Left renal cortex interstitium (tissue), 4 donors: ENCODE measurements around the gene VKORC1. TPM values are rescaled to one million over a fixed set of nuclear protein-coding genes. Genes with fewer than 3 reads are reported as not detected.

ENCODE experiments used
- DNase-seq, 4 donors: peaks; one replicate each; pipeline ENCODE4 v3.0.0-alpha.2; 2013; ENCODE audit warnings: low read depth in 4 of 4, low spot score in 2 of 4, missing footprints in 1 of 4
- polyA plus RNA-seq, 4 donors: library from polyadenylated mRNA; unstranded; fragments of 120-200 nt; gene quantifications; one replicate each; pipeline ENCODE4 v1.2.1, GENCODE V29; 2013; ENCODE audit not compliant: insufficient read length in 4 of 4

Gene VKORC1
- polyA plus RNA-seq, 4 donors = 68.3 to 92.8 (median 73.0) TPM

- no peak for DNase-seq
Measured at GRCh38 chr16:31083981-31084380, 10.6 kb downstream of the VKORC1 start.

DNA sequence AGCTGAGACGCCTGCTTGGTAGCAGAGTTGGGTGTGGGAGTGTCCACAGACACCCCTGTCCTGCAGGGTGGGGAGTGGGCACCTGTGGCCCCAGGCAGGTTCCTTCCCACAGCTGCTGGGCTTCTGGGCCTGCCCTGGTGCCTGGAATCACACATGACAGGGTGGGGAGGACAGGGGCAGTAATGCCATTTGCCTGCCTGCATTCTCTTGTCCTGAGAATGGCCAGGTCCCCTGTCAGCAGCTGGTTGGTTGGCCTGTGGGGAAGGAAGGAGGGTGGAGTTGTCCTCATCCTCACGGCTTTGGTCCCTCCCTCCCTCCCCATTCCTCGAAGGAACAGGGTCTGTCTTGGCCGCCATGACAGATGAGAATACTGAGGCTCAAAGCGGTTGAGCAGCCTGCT lies 11.0 kb downstream of the VKORC1 start:
- no peak for DNase-seq

DNA sequence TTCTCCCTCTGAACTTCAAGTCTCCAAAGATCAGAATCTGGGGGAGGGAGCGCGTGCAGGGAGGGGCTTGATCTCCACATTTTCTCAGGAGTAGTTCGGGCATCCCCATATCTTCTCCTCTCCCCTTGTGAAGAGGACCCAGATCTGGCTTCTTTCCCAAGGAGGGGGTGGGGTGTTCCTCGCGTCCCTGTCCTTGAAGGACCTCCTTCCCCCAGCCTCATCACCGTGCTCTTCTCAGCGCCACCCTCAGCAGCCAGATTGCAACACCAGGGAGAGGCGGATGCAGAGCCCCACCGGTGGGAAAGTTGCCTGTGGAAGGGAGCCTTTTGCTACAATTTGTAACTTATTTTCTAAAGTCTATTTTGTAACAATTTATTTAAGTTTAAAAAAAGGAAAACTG lies 11.5 kb downstream of the VKORC1 start:
- DNase-seq = no peak

GRCh38 chr16:31082368-31083045 lies 12.1 kb downstream of the VKORC1 start:
- no peak for DNase-seq

DNA sequence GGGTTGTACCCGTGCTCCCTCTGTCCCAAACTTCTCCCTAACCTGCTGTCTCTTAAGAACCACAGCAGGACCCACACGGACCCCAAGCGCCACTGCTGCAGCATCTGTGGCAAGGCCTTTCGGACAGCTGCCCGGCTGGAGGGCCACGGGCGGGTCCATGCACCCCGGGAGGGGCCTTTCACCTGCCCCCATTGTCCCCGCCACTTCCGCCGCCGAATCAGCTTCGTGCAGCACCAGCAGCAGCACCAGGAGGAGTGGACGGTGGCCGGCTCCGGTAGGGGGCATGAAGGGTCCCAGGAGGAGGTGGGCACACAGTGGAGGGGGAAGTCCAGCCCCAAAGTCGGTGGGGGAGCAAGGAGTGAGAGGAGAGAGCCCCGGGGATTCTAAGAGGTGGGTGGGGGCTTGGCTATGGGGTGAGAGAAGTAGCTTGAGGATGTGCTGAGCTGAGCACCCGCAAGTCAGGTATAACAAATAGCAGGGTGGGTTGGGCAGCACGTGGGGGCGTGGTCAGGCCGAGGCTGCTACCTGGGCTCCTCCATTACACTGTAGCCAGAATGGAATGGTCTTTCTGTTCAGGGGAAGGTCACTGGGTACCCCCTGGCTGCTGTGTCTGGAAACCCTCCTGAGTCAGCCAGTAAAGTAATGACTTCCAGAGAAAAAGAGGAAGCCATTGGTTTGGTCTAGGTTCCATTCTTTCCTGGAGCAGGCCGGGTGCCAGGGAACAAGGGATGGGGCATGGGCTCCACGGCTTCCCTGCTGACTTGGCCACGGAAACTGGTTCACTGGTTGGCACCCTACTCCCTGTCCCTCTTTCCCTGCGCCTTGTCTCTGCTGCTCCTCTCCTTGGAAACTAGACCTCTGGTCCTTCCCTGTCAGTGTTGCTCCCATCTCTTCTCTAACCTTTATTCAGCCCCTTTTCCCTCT lies 12.9 kb downstream of the VKORC1 start:
- DNase-seq = no peak

DNA sequence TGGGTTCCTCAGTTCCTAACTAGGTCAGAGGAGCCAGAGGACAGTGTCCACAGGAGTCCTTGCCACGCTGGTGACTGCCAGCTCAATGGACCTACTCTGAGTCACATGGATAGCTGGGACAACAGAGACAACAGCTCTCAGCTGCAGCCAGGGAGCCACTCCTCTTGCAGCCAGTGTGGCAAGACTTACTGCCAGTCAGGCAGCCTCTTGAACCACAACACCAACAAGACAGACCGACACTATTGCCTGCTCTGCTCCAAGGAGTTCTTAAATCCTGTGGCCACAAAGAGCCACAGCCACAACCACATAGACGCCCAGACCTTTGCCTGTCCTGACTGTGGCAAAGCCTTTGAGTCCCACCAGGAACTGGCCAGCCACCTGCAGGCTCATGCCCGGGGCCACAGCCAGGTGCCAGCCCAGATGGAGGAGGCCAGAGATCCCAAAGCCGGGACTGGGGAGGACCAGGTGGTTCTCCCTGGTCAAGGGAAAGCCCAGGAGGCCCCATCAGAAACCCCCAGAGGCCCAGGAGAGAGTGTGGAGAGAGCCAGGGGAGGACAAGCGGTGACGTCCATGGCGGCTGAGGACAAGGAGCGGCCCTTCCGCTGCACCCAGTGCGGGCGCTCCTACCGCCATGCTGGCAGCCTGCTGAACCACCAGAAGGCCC lies 13.7 kb downstream of the VKORC1 start:
- DNase-seq = no peak

DNA sequence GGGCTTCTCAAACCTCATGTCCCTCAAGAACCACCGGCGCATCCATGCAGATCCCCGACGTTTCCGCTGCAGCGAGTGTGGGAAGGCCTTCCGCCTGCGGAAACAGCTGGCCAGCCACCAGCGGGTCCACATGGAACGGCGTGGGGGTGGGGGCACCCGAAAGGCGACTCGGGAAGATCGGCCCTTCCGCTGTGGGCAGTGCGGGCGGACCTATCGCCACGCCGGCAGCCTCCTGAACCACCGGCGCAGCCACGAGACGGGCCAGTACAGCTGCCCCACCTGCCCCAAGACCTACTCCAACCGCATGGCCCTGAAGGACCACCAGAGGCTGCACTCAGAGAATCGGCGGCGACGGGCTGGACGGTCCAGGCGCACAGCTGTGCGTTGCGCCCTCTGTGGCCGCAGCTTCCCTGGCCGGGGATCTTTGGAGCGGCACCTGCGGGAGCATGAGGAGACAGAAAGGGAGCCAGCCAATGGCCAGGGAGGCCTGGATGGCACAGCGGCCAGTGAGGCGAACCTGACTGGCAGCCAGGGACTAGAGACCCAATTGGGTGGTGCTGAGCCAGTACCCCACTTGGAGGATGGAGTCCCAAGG lies 14.5 kb downstream of the VKORC1 start:
- DNase-seq = no peak

DNA sequence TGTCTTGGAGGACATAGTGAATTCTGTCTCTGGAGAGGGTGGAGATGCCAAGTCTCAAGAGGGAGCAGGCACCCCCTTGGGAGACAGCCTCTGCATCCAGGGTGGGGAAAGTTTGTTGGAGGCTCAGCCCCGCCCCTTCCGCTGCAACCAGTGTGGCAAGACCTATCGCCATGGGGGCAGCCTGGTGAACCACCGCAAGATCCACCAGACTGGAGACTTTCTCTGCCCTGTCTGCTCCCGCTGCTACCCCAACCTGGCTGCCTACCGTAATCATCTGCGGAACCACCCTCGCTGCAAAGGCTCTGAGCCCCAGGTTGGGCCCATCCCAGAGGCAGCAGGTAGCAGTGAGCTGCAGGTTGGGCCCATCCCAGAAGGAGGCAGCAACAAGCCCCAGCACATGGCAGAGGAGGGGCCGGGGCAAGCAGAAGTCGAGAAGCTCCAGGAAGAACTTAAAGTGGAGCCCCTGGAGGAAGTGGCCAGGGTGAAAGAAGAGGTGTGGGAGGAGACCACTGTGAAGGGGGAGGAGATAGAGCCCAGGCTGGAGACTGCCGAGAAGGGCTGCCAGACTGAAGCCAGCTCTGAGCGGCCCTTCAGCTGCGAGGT lies 15.2 kb downstream of the VKORC1 start:
- no peak for DNase-seq

- DNase-seq = no peak
Measured at GRCh38 chr16:31078597-31079341, 15.8 kb downstream of the VKORC1 start.

DNA sequence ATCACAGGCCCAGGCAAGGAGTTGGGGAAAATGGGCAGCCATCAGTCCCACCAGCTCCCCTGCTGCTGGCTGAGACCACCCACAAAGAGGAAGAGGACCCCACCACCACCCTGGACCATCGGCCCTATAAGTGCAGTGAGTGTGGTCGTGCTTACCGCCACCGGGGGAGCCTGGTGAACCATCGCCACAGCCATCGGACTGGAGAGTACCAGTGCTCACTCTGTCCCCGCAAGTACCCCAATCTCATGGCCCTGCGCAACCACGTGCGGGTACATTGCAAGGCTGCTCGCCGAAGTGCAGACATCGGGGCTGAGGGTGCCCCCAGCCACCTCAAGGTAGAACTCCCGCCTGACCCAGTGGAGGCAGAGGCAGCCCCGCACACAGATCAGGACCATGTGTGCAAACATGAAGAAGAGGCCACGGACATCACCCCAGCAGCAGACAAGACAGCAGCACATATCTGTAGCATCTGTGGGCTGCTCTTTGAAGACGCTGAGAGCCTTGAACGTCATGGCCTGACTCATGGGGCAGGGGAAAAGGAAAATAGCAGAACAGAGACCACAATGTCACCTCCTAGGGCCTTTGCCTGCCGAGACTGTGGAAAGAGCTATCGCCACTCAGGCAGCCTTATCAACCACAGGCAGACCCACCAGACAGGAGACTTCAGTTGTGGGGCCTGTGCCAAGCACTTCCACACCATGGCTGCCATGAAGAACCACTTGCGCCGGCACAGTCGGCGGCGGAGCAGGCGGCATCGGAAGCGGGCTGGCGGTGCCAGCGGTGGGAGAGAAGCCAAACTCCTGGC lies 16.8 kb downstream of the VKORC1 start:
- no peak for DNase-seq

DNA sequence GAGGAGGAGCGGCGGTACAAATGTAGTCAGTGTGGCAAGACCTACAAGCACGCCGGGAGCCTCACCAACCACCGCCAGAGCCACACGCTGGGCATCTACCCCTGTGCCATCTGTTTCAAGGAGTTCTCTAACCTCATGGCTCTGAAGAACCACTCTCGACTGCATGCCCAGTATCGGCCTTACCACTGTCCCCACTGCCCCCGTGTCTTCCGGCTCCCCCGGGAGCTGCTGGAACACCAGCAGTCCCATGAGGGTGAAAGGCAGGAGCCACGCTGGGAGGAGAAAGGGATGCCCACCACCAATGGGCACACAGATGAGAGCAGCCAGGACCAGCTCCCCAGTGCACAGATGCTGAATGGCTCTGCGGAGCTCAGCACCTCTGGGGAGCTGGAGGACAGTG lies 17.6 kb downstream of the VKORC1 start:
- DNase-seq = no peak

DNA sequence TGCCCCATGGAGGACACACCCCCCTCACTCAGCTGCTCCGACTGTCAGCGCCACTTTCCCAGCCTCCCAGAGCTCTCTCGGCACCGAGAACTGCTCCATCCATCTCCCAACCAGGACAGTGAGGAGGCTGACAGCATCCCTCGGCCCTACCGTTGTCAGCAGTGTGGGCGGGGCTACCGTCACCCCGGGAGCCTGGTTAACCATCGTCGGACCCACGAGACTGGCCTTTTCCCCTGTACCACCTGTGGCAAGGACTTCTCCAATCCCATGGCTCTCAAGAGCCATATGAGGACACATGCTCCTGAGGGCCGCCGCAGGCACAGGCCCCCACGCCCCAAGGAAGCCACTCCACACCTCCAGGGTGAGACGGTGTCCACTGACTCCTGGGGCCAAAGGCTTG lies 18.3 kb downstream of the VKORC1 start:
- DNase-seq = no peak

DNA sequence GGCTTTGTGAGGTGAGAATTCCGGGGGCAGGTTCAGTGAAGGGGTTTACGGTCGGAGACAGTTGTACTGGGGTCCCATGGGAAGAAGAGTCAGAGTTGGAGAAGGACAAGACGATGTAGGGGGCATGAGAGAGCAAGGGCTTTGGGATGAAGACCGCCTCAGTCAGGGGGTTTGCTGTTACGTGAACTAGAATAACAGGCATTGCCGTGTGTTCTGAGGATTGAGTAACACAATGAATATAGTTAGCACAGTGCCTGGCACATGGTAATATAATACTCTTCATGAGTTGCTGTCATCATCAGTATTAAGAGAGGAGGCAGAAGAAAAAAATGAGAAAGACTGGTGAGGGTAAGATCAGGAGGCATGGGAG lies 19.8 kb downstream of the VKORC1 start:
- no peak for DNase-seq

DNA sequence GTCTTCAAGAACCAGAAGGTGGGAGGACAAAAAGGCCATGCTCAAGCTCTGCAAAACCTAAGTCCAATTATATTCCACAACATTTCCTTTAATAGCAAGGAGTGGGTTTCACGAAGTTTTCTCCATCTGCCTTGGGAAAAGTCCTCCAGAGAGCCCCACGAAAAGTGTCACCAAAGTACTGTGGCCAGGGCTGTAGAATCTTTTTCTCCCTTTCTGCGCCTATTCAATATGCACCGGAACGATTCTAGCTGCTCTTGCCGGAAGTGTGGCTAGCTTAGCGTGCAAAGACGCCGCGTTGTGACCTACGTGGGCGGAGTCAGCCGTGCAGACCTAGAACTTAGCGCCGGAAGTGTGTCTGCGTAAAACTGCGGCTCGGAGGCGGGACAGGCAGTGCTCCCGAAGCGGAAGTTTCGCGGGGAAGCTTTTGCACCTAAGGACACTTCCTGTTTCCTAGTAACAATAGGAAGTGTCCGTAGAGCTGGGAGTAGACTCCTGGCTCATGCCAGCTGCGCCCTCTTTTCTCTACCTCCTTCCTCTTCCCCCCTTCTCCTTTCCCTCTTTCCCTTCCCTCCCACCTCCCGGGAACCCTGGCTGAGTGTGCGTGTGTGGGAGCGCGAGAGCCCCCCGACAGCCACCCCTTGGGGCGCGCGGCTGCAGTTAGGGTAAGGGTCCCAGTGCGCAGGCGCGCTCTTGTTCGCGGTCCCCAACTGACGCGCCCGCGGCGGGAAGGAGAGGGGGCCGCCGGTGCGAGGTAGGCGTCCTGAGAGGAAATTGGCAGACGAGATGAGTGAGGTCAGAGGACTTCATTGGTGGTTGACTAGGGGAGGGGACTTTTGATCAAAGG lies 20.4 kb downstream of the VKORC1 start, which contains the start of the genes ZNF646 and ZNF668:
Gene ZNF646 (plus strand): TSS at position 453 of the 844 bp plus-strand sequence. CDS start 1,903 bp downstream, outside the sequence.
Gene ZNF668 (minus strand): TSS at position 271 of the 844 bp plus-strand sequence. CDS start 9,781 bp downstream, outside the sequence.
- DNase-seq = peak; percentile 90 to 99 (median 98)

GRCh38 chr16:31073142-31073969 lies 21.2 kb downstream of the VKORC1 start:
- DNase-seq = peak; percentile 83 to 91 (median 87)

GRCh38 chr16:31072540-31073141 lies 22.0 kb downstream of the VKORC1 start:
- DNase-seq = no peak

DNA sequence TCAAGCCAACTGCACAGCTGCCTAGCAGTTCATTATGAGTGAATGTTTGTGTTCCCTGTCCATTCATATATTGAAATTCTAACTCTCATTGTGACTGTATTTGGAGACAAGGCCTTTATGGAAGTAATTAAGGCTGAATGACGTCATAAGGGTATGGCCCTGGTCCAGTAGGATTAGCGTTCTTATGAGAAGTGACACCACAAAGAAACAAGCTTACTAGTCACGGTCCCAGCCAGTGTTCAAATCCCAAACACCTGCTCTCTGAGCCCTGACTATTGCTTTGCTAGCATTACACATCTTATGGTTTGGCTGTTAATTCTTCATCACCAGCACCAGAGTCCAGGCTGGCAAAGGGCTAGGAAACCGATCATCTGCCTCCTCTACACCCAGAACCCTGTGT lies 22.7 kb downstream of the VKORC1 start:
- DNase-seq = no peak
